ENCODE results near the gene CBX8. TPM values are rescaled to one million over a fixed set of nuclear protein-coding genes. Genes with fewer than 3 reads are reported as not detected.

Gene CBX8
- total and polyA plus RNA-seq, 2 of the 13 experiments (the other 11 are each of a cell fraction or from before 2014, with no cell fraction given): 0.34 to 12.6 TPM

DNA sequence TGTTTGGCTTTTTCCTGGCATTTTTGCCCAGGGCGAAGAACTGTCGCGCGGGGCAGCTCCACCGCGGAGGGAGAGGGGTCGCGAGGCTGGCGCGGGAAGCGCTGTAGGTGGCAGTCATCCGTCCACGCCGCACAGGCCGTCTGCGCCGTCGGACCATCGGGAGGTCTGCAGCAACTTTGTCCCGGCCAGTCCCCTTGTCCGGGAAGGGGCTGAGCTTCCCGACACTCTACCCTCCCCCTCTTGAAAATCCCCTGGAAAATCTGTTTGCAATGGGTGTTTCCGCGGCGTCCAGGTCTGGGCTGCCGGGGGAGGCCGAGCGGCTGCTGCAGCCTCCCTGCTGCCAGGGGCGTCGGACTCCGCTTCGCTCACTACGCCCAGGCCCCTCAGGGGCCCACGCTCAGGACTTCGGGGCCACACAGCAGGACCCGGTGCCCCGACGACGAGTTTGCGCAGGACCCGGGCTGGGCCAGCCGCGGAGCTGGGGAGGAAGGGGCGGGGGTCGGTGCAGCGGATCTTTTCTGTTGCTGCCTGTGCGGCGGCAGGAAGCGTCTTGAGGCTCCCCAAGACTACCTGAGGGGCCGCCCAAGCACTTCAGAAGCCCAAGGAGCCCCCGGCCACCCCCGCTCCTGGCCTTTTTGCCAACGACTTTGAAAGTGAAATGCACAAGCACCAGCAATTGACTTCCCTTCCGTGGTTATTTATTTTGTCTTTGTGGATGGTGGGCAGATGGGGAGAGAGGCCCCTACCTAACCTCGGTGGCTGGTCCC lies 44.7 kb upstream of the CBX8 start (continued):
- no peak for TF ChIP-seq MBD4 (IDR thresholded peaks at IDR 0.05; ENCODE audit: borderline replicate concordance, low read length)
- TF ChIP-seq XRCC5 (optimal IDR thresholded peaks at IDR 0.05; ENCODE audit: low read length): peak; percentile 49
- TF ChIP-seq ZNF501 (CRISPR knock-in tag; IDR thresholded peaks at IDR 0.05): no peak
- no peak for TF ChIP-seq KMT2B (CRISPR knock-in tag; IDR thresholded peaks at IDR 0.05)
- TF ChIP-seq NFE2L2 (IDR thresholded peaks at IDR 0.05; ENCODE audit: low read length): no peak
- 0 out of 2 replicates have a peak, but pooled peaks have one; percentile 24 for TF ChIP-seq YEATS2 (CRISPR knock-in tag; IDR thresholded peaks at IDR 0.05; ENCODE audit: borderline replicate concordance)
- TF ChIP-seq ZNF652 (CRISPR knock-in tag; IDR thresholded peaks at IDR 0.05; ENCODE audit: borderline replicate concordance, low read depth): no peak
- TF ChIP-seq, protein P1, sequence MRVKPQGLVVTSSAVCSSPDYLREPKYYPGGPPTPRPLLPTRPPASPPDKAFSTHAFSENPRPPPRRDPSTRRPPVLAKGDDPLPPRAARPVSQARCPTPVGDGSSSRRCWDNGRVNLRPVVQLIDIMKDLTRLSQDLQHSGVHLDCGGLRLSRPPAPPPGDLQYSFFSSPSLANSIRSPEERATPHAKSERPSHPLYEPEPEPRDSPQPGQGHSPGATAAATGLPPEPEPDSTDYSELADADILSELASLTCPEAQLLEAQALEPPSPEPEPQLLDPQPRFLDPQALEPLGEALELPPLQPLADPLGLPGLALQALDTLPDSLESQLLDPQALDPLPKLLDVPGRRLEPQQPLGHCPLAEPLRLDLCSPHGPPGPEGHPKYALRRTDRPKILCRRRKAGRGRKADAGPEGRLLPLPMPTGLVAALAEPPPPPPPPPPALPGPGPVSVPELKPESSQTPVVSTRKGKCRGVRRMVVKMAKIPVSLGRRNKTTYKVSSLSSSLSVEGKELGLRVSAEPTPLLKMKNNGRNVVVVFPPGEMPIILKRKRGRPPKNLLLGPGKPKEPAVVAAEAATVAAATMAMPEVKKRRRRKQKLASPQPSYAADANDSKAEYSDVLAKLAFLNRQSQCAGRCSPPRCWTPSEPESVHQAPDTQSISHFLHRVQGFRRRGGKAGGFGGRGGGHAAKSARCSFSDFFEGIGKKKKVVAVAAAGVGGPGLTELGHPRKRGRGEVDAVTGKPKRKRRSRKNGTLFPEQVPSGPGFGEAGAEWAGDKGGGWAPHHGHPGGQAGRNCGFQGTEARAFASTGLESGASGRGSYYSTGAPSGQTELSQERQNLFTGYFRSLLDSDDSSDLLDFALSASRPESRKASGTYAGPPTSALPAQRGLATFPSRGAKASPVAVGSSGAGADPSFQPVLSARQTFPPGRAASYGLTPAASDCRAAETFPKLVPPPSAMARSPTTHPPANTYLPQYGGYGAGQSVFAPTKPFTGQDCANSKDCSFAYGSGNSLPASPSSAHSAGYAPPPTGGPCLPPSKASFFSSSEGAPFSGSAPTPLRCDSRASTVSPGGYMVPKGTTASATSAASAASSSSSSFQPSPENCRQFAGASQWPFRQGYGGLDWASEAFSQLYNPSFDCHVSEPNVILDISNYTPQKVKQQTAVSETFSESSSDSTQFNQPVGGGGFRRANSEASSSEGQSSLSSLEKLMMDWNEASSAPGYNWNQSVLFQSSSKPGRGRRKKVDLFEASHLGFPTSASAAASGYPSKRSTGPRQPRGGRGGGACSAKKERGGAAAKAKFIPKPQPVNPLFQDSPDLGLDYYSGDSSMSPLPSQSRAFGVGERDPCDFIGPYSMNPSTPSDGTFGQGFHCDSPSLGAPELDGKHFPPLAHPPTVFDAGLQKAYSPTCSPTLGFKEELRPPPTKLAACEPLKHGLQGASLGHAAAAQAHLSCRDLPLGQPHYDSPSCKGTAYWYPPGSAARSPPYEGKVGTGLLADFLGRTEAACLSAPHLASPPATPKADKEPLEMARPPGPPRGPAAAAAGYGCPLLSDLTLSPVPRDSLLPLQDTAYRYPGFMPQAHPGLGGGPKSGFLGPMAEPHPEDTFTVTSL (CRISPR knock-in tag; IDR thresholded peaks at IDR 0.05; ENCODE audit: borderline replicate concordance): no peak
- TF ChIP-seq, protein P2, sequence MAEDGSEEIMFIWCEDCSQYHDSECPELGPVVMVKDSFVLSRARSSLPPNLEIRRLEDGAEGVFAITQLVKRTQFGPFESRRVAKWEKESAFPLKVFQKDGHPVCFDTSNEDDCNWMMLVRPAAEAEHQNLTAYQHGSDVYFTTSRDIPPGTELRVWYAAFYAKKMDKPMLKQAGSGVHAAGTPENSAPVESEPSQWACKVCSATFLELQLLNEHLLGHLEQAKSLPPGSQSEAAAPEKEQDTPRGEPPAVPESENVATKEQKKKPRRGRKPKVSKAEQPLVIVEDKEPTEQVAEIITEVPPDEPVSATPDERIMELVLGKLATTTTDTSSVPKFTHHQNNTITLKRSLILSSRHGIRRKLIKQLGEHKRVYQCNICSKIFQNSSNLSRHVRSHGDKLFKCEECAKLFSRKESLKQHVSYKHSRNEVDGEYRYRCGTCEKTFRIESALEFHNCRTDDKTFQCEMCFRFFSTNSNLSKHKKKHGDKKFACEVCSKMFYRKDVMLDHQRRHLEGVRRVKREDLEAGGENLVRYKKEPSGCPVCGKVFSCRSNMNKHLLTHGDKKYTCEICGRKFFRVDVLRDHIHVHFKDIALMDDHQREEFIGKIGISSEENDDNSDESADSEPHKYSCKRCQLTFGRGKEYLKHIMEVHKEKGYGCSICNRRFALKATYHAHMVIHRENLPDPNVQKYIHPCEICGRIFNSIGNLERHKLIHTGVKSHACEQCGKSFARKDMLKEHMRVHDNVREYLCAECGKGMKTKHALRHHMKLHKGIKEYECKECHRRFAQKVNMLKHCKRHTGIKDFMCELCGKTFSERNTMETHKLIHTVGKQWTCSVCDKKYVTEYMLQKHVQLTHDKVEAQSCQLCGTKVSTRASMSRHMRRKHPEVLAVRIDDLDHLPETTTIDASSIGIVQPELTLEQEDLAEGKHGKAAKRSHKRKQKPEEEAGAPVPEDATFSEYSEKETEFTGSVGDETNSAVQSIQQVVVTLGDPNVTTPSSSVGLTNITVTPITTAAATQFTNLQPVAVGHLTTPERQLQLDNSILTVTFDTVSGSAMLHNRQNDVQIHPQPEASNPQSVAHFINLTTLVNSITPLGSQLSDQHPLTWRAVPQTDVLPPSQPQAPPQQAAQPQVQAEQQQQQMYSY (CRISPR knock-in tag; IDR thresholded peaks at IDR 0.05): no peak
- no peak for TF ChIP-seq KDM6A (CRISPR knock-in tag; IDR thresholded peaks at IDR 0.05; ENCODE audit: low read depth)
- TF ChIP-seq RARA (CRISPR knock-in tag; IDR thresholded peaks at IDR 0.05): no peak
- no peak for TF ChIP-seq HNF4G (IDR thresholded peaks at IDR 0.05; ENCODE audit: borderline replicate concordance, low read depth, low read length)
- no peak for TF ChIP-seq HNF4G (CRISPR knock-in tag; IDR thresholded peaks at IDR 0.05; ENCODE audit: borderline replicate concordance, low read depth)
- no peak for TF ChIP-seq CCAR2 (optimal IDR thresholded peaks at IDR 0.05; ENCODE audit: low read depth, low read length)
- TF ChIP-seq, protein P3, sequence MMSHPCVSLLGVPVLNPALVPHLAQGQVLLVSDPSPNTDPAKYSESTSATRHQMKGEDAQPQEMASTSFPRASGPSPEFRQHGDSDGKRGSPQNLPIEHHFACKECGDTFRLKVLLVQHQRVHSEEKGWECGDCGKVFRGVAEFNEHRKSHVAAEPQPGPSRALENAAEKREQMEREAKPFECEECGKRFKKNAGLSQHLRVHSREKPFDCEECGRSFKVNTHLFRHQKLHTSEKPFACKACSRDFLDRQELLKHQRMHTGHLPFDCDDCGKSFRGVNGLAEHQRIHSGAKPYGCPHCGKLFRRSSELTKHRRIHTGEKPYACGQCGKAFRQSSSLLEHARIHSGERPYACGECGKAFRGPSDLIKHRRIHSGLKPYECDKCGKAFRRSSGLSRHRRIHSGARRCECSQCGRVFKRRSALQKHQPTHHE (CRISPR knock-in tag; IDR thresholded peaks at IDR 0.05; ENCODE audit: borderline replicate concordance): no peak
- TF ChIP-seq SAP130 (CRISPR knock-in tag; IDR thresholded peaks at IDR 0.05; ENCODE audit: low read depth): peak; percentile 50
- TF ChIP-seq FOXM1 (CRISPR knock-in tag; IDR thresholded peaks at IDR 0.05): no peak
- no peak for TF ChIP-seq DNMT1 (CRISPR knock-in tag; IDR thresholded peaks at IDR 0.05)
- TF ChIP-seq, protein P4, sequence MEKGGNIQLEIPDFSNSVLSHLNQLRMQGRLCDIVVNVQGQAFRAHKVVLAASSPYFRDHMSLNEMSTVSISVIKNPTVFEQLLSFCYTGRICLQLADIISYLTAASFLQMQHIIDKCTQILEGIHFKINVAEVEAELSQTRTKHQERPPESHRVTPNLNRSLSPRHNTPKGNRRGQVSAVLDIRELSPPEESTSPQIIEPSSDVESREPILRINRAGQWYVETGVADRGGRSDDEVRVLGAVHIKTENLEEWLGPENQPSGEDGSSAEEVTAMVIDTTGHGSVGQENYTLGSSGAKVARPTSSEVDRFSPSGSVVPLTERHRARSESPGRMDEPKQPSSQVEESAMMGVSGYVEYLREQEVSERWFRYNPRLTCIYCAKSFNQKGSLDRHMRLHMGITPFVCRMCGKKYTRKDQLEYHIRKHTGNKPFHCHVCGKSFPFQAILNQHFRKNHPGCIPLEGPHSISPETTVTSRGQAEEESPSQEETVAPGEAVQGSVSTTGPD (CRISPR knock-in tag; IDR thresholded peaks at IDR 0.05): no peak

All from HepG2 (cell line).